ENCODE measurements around the gene GNA15. TPM values are rescaled to one million over a fixed set of nuclear protein-coding genes. Genes with fewer than 3 reads are reported as not detected.
"Not testable (repeated sequence)": the region's sequence is repeated elsewhere in the genome, so short reads cannot be mapped to it uniquely, and the experiment has no call there.

The GNA15 gene
- total RNA-seq, 1 donor from 2014 or later = 24.2 TPM

DNA sequence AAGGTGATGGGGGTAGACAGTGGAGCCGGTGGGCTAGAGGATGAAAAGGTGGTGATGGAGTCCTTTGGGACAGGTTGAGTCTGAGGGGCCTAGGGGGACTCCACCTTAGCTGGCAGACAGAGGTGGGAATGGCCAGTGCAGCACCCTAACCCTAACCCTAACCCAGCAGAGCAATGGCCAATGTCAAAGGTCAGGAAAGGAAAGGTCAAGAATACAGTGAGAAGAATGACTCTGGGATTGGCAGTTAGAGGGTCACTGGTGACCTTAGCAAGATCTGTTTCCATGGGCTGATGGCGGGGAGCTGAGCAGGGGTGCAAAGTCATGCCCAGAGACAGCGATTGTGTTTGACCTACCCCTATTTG is 16.6 kb downstream of the GNA15 start:
- TF ChIP-seq, protein P1, sequence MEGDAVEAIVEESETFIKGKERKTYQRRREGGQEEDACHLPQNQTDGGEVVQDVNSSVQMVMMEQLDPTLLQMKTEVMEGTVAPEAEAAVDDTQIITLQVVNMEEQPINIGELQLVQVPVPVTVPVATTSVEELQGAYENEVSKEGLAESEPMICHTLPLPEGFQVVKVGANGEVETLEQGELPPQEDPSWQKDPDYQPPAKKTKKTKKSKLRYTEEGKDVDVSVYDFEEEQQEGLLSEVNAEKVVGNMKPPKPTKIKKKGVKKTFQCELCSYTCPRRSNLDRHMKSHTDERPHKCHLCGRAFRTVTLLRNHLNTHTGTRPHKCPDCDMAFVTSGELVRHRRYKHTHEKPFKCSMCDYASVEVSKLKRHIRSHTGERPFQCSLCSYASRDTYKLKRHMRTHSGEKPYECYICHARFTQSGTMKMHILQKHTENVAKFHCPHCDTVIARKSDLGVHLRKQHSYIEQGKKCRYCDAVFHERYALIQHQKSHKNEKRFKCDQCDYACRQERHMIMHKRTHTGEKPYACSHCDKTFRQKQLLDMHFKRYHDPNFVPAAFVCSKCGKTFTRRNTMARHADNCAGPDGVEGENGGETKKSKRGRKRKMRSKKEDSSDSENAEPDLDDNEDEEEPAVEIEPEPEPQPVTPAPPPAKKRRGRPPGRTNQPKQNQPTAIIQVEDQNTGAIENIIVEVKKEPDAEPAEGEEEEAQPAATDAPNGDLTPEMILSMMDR (IDR thresholded peaks at IDR 0.05) = no peak
- Histone ChIP-seq H3K36me3 (peaks cover 26% of the 10 kb centered on the region), H3K27ac (no peak overlapping the region), H3K27me3 (ENCODE audit: low read depth) (no peaks in the 10 kb centered on the region), H3K4me3 (no peak overlapping the region), H3K4me1 (peaks cover 12% of the 10 kb centered on the region), H3K9me3 (no peaks in the 10 kb centered on the region)
- DNase-seq (no peak), ATAC-seq (no peak)
- intact Hi-C loops (cut with DNase I) = no loop called here

DNA sequence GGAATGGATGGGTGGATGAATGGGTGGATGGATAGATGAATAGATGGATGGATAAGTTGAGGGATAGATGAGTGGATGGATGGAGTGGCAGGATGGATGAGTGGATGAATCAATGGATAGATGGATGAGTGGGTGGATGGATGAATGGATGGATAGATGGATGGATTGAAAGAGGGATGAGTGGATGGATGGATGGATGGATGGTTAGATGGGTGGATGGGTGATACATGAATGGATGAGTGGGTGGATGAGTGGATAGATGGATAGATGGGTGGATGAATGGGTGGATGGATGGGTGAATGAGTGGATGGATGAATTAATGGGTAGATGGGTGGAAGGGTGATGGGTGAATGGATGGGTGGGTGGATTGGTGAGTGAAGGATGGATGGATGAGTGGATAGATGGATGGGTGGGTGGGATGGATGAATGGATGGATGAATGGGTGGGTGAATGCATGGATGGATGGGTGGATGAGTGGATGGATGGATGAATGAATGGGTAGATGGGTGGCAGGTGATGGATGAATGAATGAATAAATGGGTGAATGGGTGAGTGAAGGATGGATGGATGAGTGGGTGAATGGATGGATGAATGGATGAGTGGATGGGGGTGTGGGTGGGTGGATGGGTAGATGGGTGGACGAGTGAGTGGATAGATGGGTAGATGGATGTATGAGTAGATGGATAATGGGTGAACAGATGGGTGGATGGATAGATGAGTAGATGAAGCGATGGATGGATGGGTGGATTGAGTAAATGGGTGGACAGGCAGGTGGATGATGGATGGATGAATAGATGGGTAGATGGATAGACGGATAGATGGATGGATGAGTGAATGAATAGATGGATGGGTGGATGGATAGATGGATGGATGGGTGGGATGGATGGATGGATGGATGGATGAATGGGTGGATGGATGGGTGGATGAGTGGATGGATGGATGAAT is 17.7 kb downstream of the GNA15 start:
- TF ChIP-seq, protein P1 (IDR thresholded peaks at IDR 0.05) = no peak
- Histone ChIP-seq H3K27me3 (ENCODE audit: low read depth) (no peaks in the 10 kb centered on the region), H3K36me3 (peaks cover 30% of the 10 kb centered on the region), H3K4me3 (no peak overlapping the region), H3K9me3 (no peaks in the 10 kb centered on the region), H3K4me1 (peaks cover 12% of the 10 kb centered on the region), H3K27ac (no peak overlapping the region)
- ATAC-seq (no peak), DNase-seq (no peak)
- intact Hi-C loops (cut with DNase I) = no loop called here

DNA sequence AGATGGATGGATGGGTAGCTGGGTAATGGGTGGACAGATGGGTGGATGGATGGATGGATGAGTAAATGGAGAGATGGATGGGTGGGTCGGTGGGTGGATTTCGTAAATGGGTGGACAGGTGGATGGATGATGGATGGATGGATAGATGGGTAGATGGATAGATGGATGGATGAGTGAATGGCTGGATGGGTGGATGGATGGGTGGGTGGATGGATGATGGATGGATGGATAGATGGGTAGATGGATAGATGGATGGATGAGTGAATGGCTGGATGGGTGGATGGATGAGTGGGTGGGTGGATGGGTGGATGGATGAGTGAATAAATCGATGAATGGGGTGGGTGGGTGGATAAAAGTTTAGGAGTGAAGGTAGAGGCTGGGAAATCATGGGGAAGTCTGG is 18.6 kb downstream of the GNA15 start:
- intact Hi-C loops (cut with DNase I); H3K9me3 ChIP-seq; H3K27me3 ChIP-seq (ENCODE audit: low read depth); DNase-seq; ATAC-seq: not testable (repeated sequence)
- peak overlapping the region; percentile 68 for H3K27ac ChIP-seq
- peaks cover 12% of the 10 kb centered on the region for H3K4me1 ChIP-seq
- H3K4me3 ChIP-seq = peak overlapping the region; percentile 44
- H3K36me3 ChIP-seq = peaks cover 26% of the 10 kb centered on the region

- Histone ChIP-seq H3K27ac (peak overlapping the region; percentile 68), H3K4me3 (peak overlapping the region; percentile 44), H3K27me3 (ENCODE audit: low read depth) (no peaks in the 10 kb centered on the region), H3K36me3 (peaks cover 23% of the 10 kb centered on the region), H3K4me1 (peaks cover 12% of the 10 kb centered on the region), H3K9me3 (no peaks in the 10 kb centered on the region)
- DNase-seq = peak; percentile 82
- peak; percentile 80 to 89 for ATAC-seq
- intact Hi-C loops (cut with DNase I) = no loop called here
- TF ChIP-seq, protein P1 (IDR thresholded peaks at IDR 0.05) = no peak
Measured at GRCh38 chr19:3154957-3155736, 19.3 kb downstream of the GNA15 start.

DNA sequence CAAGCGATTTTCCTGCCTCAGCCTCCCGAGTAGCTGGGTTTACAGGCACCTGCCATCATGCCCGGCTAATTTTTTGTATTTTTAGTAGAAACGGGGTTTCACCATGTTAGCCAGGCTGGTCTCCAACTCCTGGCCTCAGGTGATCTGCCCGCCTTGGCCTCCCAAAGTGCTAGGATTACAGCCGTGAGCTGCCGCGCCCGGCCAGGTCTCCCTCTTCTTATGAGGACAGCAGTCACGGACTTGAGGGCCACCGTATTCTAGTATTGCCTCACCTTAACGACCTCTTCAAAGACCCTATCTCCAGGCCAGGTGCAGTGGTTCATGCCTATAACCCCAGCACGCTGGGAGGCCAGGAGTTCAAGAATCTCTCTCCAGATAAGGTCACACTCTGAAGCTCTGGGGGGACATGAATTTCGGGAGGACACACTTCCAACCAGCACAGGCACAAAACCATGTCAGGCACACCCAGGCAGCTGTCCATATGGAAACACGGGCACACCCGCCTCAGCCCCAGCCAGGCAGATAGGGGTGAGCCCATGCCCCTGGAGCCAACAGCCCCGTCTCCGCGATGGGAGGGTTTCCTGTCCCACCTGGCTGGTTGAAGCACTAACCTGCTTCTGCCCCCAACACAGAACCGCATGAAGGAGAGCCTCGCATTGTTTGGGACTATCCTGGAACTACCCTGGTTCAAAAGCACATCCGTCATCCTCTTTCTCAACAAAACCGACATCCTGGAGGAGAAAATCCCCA is 21.4 kb downstream of the GNA15 start:
- H3K36me3 ChIP-seq = peaks cover 7% of the 10 kb centered on the region
- peaks cover 16% of the 10 kb centered on the region for H3K4me1 ChIP-seq
- no peak overlapping the region for H3K27ac ChIP-seq
- H3K27me3 ChIP-seq (ENCODE audit: low read depth) = no peaks in the 10 kb centered on the region
- TF ChIP-seq, protein P1 (IDR thresholded peaks at IDR 0.05) = no peak
- H3K4me3 ChIP-seq = no peak overlapping the region
- intact Hi-C loops (cut with DNase I) = no loop called here
- ATAC-seq (no peak), DNase-seq (no peak)
- H3K9me3 ChIP-seq = peaks cover 4% of the 10 kb centered on the region
